HepG2 (cell line): Measurements from ENCODE around the gene ARGLU1. TPM values are rescaled to one million over a fixed set of nuclear protein-coding genes. Genes with fewer than 3 reads are reported as not detected.

Experiments
- ARID5B ChIP-seq: IDR thresholded peaks from 2 replicates; pipeline ENCODE4 v1.4.0; 2020; ENCODE audit warnings: mild to moderate bottlenecking, missing genetic modification reagents
- ATAD3A ChIP-seq: sonication (generic); formaldehyde crosslinking; IDR thresholded peaks from 2 replicates; pipeline ENCODE4 v1.4.0; 2020; ENCODE audit warnings: missing genetic modification reagents
- NONO ChIP-seq, 2 experiments: fragments of 450-650 bp in 1 of 2; sonication (generic) in 1 of 2; formaldehyde crosslinking in 1 of 2; IDR thresholded peaks in 1 of 2; conservative IDR thresholded peaks in 1 of 2; 2 replicates each; pipeline versions ENCODE4 v1.6.1 to v1.8.0; 2017 to 2022; ENCODE audit warnings: mild to moderate bottlenecking in 1 of 2, missing genetic modification reagents in 1 of 2, moderate library complexity in 1 of 2
- NR2F6 ChIP-seq, 2 experiments: IDR thresholded peaks; 2 replicates each; pipeline ENCODE4 v1.6.1; 2016; ENCODE audit warnings: antibody characterized with exemption in 1 of 2, mild to moderate bottlenecking in 1 of 2
- PATZ1 ChIP-seq: sonication (generic); formaldehyde crosslinking; IDR thresholded peaks from 2 replicates; pipeline ENCODE4 v1.4.0; 2020; ENCODE audit warnings: missing genetic modification reagents
- RARA ChIP-seq: IDR thresholded peaks from 2 replicates; pipeline ENCODE4 v1.6.1; 2016; ENCODE audit warnings: missing genetic modification reagents, missing compliant biosample characterization
- SAFB2 ChIP-seq: sonication (generic); formaldehyde crosslinking; IDR thresholded peaks from 2 replicates; pipeline ENCODE4 v1.5.1; 2020; ENCODE audit warnings: missing genetic modification reagents, low read depth, mild to moderate bottlenecking, borderline replicate concordance
- SMARCE1 ChIP-seq: fragments of 450-650 bp; IDR thresholded peaks from 2 replicates; pipeline ENCODE4 v1.6.1; 2017; ENCODE audit warnings: borderline replicate concordance
- SNAPC4 ChIP-seq: sonication (generic); formaldehyde crosslinking; IDR thresholded peaks from 2 replicates; pipeline ENCODE4 v1.4.0; 2020; ENCODE audit warnings: mild to moderate bottlenecking, missing genetic modification reagents
- ZNF251 ChIP-seq: sonication (generic); formaldehyde crosslinking; IDR thresholded peaks from 2 replicates; pipeline ENCODE4 v1.9.0; 2021; ENCODE audit warnings: mild to moderate bottlenecking, missing genetic modification reagents
- ZNF557 ChIP-seq: sonication (generic); formaldehyde crosslinking; IDR thresholded peaks from 2 replicates; pipeline ENCODE4 v1.4.0; 2020; ENCODE audit warnings: missing genetic modification reagents
- ZNF740 ChIP-seq: sonication (generic); formaldehyde crosslinking; IDR thresholded peaks from 2 replicates; pipeline ENCODE4 v1.4.0; 2020; ENCODE audit warnings: missing genetic modification reagents
- polyA plus RNA-seq, 8 experiments: library from polyadenylated mRNA; depleted of rRNA in 3 of 8; stranded (reverse) in 7 of 8; unstranded in 1 of 8; fragments of >200 nt; fragmentation: Illumina TruSeq in 4 of 8; extraction: Trizol in 4 of 8; gene quantifications; 2 replicates each; pipeline versions ENCODE4 v1.2.1 to v1.2.3, GENCODE V29; 2011 to 2016; ENCODE audit warnings: low read depth in 4 of 8, missing spikeins in 1 of 8, mixed read lengths in 1 of 8; ENCODE audit not compliant: insufficient read depth in 1 of 8
- total RNA-seq, 5 experiments: library from RNA; depleted of rRNA; stranded (reverse); fragments of >200 nt; fragmentation: Illumina TruSeq; extraction: Trizol; gene quantifications; 2 replicates each; pipeline ENCODE4 v1.2.3, GENCODE V29; 2016; ENCODE audit warnings: low read depth in 1 of 5
- TF ChIP-seq, protein P1 (sequence below): sonication (generic); formaldehyde crosslinking; IDR thresholded peaks from 2 replicates; pipeline ENCODE4 v1.4.0; 2020; ENCODE audit warnings: missing genetic modification reagents

ARGLU1 gene
- total and polyA plus RNA-seq, 2 of the 13 experiments (the other 11 are each of a cell fraction or from before 2014, with no cell fraction given), result 47.1 to 70.6 TPM

- TF ChIP-seq NONO (IDR thresholded peaks at IDR 0.05), result no peak
- TF ChIP-seq NONO (CRISPR knock-in tag; conservative IDR thresholded peaks at IDR 0.05), result peak; percentile 52; the same call in 1 of the 2 replicates
- TF ChIP-seq ZNF251 (CRISPR knock-in tag), result no peak
- no peak; the same call in 1 of the 2 replicates for TF ChIP-seq SAFB2 (CRISPR knock-in tag)
- 0 out of 2 replicates have a peak, but pooled peaks have one; percentile 20 for TF ChIP-seq ATAD3A (CRISPR knock-in tag)
- no peak for TF ChIP-seq SMARCE1
- no peak for TF ChIP-seq PATZ1 (CRISPR knock-in tag)
- no peak for TF ChIP-seq SNAPC4 (CRISPR knock-in tag)
- peak; percentile 13; the same call in 1 of the 2 replicates for TF ChIP-seq ARID5B (CRISPR knock-in tag)
- TF ChIP-seq NR2F6 (IDR thresholded peaks at IDR 0.05), result no peak
- TF ChIP-seq NR2F6 (CRISPR knock-in tag; IDR thresholded peaks at IDR 0.05), result no peak
- TF ChIP-seq ZNF740 (CRISPR knock-in tag), result no peak
- no peak for TF ChIP-seq RARA (CRISPR knock-in tag)
- TF ChIP-seq, protein P1, sequence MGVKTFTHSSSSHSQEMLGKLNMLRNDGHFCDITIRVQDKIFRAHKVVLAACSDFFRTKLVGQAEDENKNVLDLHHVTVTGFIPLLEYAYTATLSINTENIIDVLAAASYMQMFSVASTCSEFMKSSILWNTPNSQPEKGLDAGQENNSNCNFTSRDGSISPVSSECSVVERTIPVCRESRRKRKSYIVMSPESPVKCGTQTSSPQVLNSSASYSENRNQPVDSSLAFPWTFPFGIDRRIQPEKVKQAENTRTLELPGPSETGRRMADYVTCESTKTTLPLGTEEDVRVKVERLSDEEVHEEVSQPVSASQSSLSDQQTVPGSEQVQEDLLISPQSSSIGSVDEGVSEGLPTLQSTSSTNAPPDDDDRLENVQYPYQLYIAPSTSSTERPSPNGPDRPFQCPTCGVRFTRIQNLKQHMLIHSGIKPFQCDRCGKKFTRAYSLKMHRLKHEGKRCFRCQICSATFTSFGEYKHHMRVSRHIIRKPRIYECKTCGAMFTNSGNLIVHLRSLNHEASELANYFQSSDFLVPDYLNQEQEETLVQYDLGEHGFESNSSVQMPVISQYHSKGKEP (CRISPR knock-in tag), result no peak
- no peak; the same call in 1 of the 2 replicates for TF ChIP-seq ZNF557 (CRISPR knock-in tag)
These were observed at the start of gene ARGLU1 (continued) for GRCh38 chr13:106567474-106568298.
